Measurements from ENCODE around the gene FAM111A.

DNA sequence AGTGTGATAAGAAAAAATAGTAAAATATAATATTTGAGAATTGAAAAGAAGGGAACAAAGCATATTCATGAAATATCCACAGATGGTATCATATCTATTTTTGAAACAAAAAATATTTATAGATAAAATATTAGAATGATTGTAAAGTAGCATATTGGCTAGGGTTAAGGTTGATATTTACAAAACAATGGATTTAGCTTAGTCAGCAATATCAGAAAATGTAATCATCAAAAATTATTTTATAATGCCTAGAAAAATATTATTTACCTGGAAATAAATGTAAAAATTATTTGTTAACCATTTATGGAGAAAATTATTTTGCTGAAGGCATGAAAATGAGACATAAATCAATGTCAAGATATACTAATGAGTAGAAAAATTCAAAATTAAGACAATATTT, 22.8 kb upstream of the FAM111A start:
- TF ChIP-seq, protein P1, sequence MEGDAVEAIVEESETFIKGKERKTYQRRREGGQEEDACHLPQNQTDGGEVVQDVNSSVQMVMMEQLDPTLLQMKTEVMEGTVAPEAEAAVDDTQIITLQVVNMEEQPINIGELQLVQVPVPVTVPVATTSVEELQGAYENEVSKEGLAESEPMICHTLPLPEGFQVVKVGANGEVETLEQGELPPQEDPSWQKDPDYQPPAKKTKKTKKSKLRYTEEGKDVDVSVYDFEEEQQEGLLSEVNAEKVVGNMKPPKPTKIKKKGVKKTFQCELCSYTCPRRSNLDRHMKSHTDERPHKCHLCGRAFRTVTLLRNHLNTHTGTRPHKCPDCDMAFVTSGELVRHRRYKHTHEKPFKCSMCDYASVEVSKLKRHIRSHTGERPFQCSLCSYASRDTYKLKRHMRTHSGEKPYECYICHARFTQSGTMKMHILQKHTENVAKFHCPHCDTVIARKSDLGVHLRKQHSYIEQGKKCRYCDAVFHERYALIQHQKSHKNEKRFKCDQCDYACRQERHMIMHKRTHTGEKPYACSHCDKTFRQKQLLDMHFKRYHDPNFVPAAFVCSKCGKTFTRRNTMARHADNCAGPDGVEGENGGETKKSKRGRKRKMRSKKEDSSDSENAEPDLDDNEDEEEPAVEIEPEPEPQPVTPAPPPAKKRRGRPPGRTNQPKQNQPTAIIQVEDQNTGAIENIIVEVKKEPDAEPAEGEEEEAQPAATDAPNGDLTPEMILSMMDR (IDR thresholded peaks at IDR 0.05; ENCODE audit: insufficient read depth, low read length), result no peak
- TF ChIP-seq, protein P2, sequence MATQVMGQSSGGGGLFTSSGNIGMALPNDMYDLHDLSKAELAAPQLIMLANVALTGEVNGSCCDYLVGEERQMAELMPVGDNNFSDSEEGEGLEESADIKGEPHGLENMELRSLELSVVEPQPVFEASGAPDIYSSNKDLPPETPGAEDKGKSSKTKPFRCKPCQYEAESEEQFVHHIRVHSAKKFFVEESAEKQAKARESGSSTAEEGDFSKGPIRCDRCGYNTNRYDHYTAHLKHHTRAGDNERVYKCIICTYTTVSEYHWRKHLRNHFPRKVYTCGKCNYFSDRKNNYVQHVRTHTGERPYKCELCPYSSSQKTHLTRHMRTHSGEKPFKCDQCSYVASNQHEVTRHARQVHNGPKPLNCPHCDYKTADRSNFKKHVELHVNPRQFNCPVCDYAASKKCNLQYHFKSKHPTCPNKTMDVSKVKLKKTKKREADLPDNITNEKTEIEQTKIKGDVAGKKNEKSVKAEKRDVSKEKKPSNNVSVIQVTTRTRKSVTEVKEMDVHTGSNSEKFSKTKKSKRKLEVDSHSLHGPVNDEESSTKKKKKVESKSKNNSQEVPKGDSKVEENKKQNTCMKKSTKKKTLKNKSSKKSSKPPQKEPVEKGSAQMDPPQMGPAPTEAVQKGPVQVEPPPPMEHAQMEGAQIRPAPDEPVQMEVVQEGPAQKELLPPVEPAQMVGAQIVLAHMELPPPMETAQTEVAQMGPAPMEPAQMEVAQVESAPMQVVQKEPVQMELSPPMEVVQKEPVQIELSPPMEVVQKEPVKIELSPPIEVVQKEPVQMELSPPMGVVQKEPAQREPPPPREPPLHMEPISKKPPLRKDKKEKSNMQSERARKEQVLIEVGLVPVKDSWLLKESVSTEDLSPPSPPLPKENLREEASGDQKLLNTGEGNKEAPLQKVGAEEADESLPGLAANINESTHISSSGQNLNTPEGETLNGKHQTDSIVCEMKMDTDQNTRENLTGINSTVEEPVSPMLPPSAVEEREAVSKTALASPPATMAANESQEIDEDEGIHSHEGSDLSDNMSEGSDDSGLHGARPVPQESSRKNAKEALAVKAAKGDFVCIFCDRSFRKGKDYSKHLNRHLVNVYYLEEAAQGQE (IDR thresholded peaks at IDR 0.05; ENCODE audit: insufficient replicate concordance, low read depth), result no peak

Measured in HL-60 (cell line).